ENCODE results near the gene HMGN5. TPM values are rescaled to one million over a fixed set of nuclear protein-coding genes. Genes with fewer than 3 reads are reported as not detected.
A peak's percentile ranks its signal among the peaks of the same experiment; 100 is the strongest.

HMGN5 gene, protein sequence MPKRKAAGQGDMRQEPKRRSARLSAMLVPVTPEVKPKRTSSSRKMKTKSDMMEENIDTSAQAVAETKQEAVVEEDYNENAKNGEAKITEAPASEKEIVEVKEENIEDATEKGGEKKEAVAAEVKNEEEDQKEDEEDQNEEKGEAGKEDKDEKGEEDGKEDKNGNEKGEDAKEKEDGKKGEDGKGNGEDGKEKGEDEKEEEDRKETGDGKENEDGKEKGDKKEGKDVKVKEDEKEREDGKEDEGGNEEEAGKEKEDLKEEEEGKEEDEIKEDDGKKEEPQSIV
- 1.0 and 1.2 TPM in 2 replicates for total RNA-seq

DNA sequence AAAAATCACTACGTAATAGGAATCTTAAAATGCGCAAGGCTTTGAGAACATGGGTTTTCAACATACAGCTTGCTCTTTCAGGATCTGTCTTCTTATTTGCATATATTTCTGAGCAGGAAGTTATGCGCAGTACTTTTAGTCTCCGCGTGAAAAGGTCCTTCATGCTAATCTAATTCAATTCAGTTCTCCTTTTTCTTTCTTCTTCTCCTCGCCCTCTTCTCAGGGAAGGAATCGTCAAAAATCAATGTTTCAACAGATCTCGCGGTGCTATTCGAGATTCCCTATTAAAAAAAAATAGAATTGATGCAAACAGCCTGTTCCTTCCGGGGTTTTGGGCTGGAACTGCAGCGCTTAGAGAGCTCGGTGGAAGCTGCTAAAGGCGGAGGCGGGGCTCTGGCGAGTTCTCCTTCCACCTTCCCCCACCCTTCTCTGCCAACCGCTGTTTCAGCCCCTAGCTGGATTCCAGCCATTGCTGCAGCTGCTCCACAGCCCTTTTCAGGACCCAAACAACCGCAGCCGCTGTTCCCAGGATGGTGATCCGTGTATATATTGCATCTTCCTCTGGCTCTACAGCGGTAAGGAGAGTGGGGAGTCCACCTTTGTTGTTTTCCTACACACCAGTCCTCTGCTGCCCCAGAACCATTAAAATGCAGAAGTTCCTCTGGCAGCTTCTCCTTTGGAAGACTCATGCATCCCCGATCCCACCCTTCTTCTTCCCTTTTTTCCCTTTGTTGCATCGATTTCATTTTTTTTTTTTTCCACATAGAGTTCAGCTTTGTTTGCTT, at the start of gene HMGN5, which contains the start of gene SH3BGRL:
TSS of gene HMGN5 (minus strand) at position 243 of the 785 bp plus-strand sequence. CDS start 80,364 bp downstream, outside the sequence.
TSS of gene SH3BGRL (plus strand) at position 432 of the 785 bp plus-strand sequence. CDS start at position 531, 99 bp downstream.
- ChIA-PET POLR2A (interaction anchor here (0.9 to 2.3 kb wide), 5 partner anchors 15 to 394 kb away, joined by 3 to 19 read pairs (median 5); partner anchors contain the start of gene BRWD3), CTCF (no interaction called here)
- intact Hi-C loops (cut with micrococcal nuclease), result loop anchor here (1.0 kb wide), 2 partner anchors 81 to 392 kb away; no protein-coding TSS in a partner anchor
- H3K9me3 Mint-ChIP-seq, result no peaks in the 10 kb centered on the region
- TF ChIP-seq, protein P1, sequence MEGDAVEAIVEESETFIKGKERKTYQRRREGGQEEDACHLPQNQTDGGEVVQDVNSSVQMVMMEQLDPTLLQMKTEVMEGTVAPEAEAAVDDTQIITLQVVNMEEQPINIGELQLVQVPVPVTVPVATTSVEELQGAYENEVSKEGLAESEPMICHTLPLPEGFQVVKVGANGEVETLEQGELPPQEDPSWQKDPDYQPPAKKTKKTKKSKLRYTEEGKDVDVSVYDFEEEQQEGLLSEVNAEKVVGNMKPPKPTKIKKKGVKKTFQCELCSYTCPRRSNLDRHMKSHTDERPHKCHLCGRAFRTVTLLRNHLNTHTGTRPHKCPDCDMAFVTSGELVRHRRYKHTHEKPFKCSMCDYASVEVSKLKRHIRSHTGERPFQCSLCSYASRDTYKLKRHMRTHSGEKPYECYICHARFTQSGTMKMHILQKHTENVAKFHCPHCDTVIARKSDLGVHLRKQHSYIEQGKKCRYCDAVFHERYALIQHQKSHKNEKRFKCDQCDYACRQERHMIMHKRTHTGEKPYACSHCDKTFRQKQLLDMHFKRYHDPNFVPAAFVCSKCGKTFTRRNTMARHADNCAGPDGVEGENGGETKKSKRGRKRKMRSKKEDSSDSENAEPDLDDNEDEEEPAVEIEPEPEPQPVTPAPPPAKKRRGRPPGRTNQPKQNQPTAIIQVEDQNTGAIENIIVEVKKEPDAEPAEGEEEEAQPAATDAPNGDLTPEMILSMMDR (IDR thresholded peaks at IDR 0.05), result no peak
- peak within 1 kb of the TSS; percentile 92 for H3K27ac Mint-ChIP-seq
- H3K4me1 Mint-ChIP-seq, result peaks cover 62% of the 10 kb centered on the region
- DNase-seq (peak; percentile 41), ATAC-seq (ENCODE audit: low read depth) (peak; percentile 94)
- H3K36me3 Mint-ChIP-seq (ENCODE audit: low read depth), result peaks cover 30% of the 10 kb centered on the region
- no peaks in the 10 kb centered on the region for H3K27me3 Mint-ChIP-seq
- peak within 1 kb of the TSS; percentile 95 for H3K4me3 Mint-ChIP-seq

DNA sequence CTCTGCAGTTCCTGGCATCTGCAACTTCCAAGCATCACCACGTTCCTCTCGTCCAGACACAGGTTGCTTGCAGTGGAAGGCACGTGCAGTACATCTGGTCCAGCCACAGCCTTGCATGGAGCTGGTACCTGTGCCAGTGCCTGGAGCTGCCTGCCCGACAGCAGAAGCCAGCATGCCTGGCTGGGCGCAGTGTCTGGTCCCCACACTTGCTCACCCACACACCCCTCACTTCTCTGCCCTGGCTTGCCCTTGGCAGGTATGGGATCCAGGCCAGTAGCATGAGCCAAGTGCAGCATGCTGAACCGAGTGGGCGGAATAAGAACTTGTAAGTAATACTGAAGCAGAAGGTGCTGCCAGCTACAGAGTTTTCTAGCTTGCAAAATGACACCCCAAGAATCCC, 40.0 kb upstream of the HMGN5 start:
- intact Hi-C loops (cut with micrococcal nuclease), result no loop called here
- peaks cover 5% of the 10 kb centered on the region for H3K4me1 Mint-ChIP-seq
- no peaks in the 10 kb centered on the region for H3K27me3 Mint-ChIP-seq
- peaks cover 6% of the 10 kb centered on the region for H3K9me3 Mint-ChIP-seq
- no peak overlapping the region for H3K27ac Mint-ChIP-seq
- DNase-seq (no peak), ATAC-seq (ENCODE audit: low read depth) (no peak)
- POLR2A ChIA-PET, result no interaction called here
- CTCF ChIA-PET, result no interaction called here
- H3K36me3 Mint-ChIP-seq (ENCODE audit: low read depth), result peaks cover 48% of the 10 kb centered on the region
- no peak overlapping the region for H3K4me3 Mint-ChIP-seq
- TF ChIP-seq, protein P1 (IDR thresholded peaks at IDR 0.05), result no peak

DNA sequence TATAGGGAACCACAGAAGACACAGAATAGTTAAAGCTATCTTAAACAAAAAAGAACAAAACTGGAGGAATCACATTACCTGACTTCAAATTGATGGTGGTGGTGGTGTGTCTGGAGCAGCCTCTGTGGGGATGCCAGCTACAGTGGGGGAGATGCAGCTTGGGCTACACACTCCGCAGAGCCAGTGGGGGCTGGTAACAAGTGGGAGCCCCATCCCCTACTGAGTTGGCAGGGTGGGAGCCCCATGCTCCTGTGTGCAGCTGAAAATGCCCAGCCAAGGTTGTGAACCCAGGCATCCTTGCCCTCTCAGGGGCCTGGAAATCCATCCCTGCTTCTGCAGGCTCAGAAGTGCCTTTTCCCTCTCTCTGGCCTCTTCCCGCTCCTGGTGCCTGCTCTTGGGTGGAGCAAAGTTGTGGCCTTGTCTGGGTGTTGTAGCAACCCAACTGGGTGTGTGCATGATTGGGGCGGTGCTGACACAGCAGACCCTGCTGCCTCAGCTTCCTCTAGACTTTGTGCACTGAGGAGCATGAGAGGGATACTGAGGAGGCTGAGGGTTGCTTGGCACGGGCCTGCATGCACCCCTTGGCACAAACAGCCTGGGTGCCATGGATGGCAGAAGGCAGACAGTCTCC, 39.1 kb upstream of the HMGN5 start:
- DNase-seq, result no peak
- CTCF ChIA-PET, result no interaction called here
- H3K4me3 Mint-ChIP-seq, result no peak overlapping the region
- H3K4me1 Mint-ChIP-seq, result no peaks in the 10 kb centered on the region
- no peak for ATAC-seq (ENCODE audit: low read depth)
- POLR2A ChIA-PET, result no interaction called here
- peaks cover 6% of the 10 kb centered on the region for H3K9me3 Mint-ChIP-seq
- H3K27me3 Mint-ChIP-seq, result no peaks in the 10 kb centered on the region
- no peak overlapping the region for H3K27ac Mint-ChIP-seq
- TF ChIP-seq, protein P1 (IDR thresholded peaks at IDR 0.05), result no peak
- intact Hi-C loops (cut with micrococcal nuclease), result no loop called here
- H3K36me3 Mint-ChIP-seq (ENCODE audit: low read depth), result peaks cover 53% of the 10 kb centered on the region

DNA sequence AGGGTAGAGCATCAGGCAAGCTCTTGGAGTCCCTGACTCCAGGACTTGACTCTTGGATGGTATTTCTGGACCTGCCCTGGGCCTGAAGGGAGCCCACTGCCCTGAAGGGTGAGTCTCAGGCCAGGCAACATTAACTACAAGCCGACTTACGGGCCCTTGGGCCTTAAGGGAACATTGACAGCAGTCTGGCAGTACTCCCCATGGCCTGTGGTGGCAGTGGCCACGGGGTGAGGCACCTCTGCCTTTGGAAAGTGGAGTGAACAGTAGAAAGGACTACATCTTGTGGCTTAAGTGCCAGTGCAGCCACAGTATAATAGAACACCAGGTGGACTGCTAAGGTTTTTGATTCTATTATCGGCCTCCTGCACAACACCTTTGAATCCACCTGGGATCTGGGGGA, 36.5 kb upstream of the HMGN5 start:
- Mint-ChIP-seq H3K4me1 (peaks cover 2% of the 10 kb centered on the region), H3K27me3 (no peaks in the 10 kb centered on the region), H3K36me3 (ENCODE audit: low read depth) (peaks cover 60% of the 10 kb centered on the region), H3K27ac (no peak overlapping the region), H3K9me3 (peaks cover 6% of the 10 kb centered on the region), H3K4me3 (no peak overlapping the region)
- POLR2A ChIA-PET, result no interaction called here
- intact Hi-C loops (cut with micrococcal nuclease), result no loop called here
- TF ChIP-seq, protein P1 (IDR thresholded peaks at IDR 0.05), result no peak
- ATAC-seq (ENCODE audit: low read depth) (no peak), DNase-seq (no peak)
- CTCF ChIA-PET, result no interaction called here

DNA sequence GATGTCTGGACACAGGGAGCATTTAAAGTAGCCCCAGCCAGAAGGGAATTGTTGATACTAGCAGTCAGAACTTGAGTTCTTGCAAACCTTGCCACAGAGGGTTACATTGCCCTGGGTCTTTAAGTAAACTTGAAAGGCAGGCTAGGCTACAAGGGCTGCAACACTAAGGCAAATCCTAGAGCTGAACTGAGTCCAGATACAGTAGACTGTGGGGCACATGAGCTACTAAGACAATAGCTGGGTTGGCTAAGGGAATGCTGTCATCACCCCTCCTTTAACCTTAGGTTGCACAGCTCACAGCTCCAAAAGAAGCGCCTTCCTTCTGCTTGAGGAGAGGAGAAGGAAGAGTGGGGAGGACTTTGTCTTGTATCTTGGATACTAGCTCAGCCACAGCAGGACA, 35.8 kb upstream of the HMGN5 start:
- POLR2A ChIA-PET, result no interaction called here
- H3K27ac Mint-ChIP-seq, result no peak overlapping the region

More for the DNA sequence above, 35.8 kb upstream of the HMGN5 start:
- Mint-ChIP-seq H3K27me3 (no peaks in the 10 kb centered on the region), H3K36me3 (ENCODE audit: low read depth) (peaks cover 59% of the 10 kb centered on the region), H3K9me3 (peaks cover 6% of the 10 kb centered on the region), H3K4me3 (no peak overlapping the region), H3K4me1 (peaks cover 2% of the 10 kb centered on the region)
- ATAC-seq (ENCODE audit: low read depth) (no peak), DNase-seq (no peak)
- intact Hi-C loops (cut with micrococcal nuclease), result no loop called here
- CTCF ChIA-PET, result no interaction called here
- TF ChIP-seq, protein P1 (IDR thresholded peaks at IDR 0.05), result no peak
